Prostate gland (tissue), 2 donors: Measurements from ENCODE around the gene HOXA10.

Experiments
- CTCF ChIP-seq, 4 experiments: fragments of 200-600 bp in 2 of 4; fragments of 450-650 bp in 2 of 4; sonication (generic) in 2 of 4; IDR thresholded peaks; 1 replicate in 3 of 4; 2 replicates in 1 of 4; pipeline ENCODE4 v1.5.1; 2016 to 2019; ENCODE audit warnings: antibody characterized with exemption in 4 of 4, mild to moderate bottlenecking in 2 of 4, moderate library complexity in 2 of 4
- POLR2A ChIP-seq: fragments of 450-650 bp; IDR thresholded peaks from one replicate; pipeline ENCODE4 v1.6.1; 2016; ENCODE audit warnings: antibody characterized with exemption, mild to moderate bottlenecking
- POLR2AphosphoS5 ChIP-seq: sonication (generic); formaldehyde crosslinking; IDR thresholded peaks from one replicate; pipeline ENCODE4 v1.6.1; 2017; ENCODE audit warnings: antibody characterized with exemption

GRCh38 chr7:27121684-27122076, 52.4 kb downstream of the HOXA10 start:
- TF ChIP-seq POLR2A = no peak
- TF ChIP-seq CTCF (IDR thresholded peaks at IDR 0.05) = no peak
- TF ChIP-seq POLR2AphosphoS5 = no peak
